8988T (cell line): Measurements from ENCODE around the gene XAB2.
"Not testable (repeated sequence)": the region's sequence is repeated elsewhere in the genome, so short reads cannot be mapped to it uniquely, and the experiment has no call there.

ENCODE experiments used
- DNase-seq: peaks from one replicate; pipeline ENCODE4 v3.0.0; 2011

XAB2 gene

DNA sequence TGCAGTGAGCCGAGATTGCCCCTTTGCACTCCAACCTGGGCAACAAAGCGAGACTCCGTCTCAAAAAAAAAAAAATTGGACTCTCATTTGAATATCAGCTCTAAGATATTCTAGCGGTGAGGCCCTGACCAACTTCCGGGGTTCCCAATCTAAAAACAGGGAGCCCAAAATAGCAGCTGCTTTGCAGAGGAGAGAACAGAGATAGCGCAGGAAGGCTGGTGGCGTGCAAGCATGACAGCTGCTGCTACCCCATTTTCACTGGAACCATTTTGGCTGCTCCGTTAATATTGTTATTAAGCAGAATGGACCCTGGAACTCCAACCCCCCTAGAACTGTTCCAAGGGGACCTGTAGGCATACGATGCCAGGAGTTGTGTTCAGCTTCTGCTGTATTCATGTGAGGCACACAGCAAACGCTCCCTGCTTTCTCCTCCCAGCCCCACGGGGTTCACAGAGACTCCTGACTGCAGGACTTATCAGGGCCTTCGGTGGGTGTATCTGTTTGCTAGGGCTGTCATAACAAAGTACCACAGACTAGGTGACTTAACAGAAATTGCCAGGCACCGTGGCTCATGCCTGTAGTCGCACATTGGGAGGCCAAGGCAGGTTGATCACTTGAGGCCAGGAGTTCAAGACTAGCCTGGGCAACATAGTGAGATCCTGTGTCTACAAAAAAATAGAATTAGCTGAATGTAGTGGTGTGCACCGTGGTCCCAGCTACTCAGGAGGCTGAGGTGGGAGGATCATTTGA lies 19.1 kb upstream of the XAB2 start:
- DNase-seq, result no peak

DNA sequence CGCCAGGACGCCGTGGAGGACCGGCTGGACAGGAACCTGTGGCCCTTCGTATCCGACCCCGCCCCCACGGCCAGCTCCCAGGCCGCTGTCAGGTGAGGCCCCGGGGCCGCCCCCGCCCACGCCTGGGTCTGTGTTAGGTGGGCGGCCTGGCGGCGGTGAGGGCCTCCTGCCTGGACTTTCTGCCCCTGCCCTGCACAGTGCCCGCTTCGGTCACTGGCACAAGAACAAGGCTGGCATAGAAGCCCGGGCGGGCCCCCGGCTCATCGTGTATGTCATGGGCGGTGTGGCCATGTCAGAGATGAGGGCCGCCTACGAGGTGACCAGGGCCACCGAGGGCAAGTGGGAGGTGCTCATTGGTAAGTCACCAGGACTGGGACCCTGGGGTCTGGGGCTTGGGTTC lies 17.8 kb upstream of the XAB2 start:
- no peak for DNase-seq

DNA sequence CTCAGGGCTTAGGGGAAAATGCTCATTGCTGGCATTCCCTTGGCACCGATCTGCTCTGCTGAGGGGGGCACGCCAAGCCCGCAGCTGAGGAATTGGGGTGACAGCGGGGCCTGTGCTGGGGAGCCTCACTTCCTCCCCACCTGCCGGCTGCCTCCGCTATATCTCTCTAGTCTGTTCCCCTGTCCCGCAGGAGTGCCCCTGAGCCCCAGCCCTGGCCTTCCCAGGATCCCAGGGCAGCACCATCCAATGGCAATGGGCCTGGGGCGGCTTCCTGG lies 17.0 kb upstream of the XAB2 start:
- DNase-seq, result no peak

DNA sequence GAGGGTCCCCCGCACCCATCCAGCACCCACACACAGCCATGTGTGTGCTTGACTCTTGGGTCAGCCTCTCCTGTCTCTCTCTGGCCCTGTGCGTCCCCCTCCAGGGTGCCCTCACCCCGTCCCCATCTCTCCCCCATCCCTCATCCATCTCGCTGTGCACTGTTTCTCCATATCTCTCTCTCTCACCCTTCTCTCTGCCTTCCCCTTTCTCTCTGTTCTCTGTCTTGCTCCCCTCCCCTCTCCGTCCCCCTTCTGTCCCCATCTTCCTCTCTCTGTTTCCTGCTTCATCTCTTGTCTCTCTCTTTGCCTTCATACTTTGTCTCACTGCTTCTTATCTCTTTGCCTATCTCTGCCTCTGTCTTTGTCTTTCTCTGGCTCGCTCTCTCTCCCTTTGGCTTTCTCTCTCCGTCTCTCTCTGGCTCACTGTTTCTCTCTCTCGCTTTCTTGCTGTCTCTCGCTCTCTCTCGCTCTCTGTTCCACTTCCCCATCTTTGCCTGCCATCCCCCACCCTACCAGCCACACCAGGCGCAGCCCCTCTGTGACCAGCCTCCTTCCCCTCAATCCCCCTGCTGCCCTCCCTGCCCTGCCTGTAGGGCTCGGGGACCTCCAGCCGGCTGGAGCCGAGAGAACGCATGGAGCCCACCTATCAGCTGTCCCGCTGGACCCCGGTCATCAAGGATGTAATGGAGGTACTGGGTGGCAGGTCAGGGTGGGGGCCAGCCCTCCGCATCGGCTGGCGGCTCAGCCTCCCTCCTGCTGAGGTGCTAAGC lies 16.5 kb upstream of the XAB2 start:
- DNase-seq, result no peak

DNA sequence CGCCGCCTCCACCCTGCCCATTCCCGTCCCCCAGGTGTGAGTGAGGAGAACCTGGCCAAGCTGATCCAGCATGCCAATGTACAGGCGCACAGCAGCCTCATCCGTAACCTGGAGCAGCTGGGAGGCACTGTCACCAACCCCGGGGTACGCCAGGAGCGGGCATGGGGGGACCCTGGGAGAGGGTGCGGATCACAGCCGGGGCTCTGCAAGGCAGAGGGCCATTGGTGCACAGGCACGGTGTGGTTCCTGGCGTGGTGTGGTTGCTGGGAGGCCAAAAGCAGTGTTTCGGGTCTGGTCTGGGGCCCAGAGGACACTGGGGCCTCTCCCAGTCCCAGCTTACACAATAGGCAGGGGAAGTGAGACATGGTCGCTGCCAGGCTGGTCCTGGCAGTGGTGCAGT lies 15.8 kb upstream of the XAB2 start:
- DNase-seq, result no peak

DNA sequence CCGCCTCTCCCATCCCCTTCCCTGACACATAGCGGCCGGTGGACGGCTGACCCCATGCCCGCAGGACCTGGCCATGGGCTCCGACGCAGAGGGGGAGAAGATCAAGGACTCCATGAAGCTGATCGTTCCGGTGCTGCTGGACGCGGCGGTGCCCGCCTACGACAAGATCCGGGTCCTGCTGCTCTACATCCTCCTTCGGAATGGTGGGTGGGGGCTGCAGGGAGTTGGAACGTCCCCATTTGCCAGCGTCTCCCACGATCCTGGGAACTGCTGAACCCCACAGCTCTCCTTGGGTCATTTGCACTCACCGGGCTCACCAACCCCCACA lies 15.2 kb upstream of the XAB2 start:
- no peak for DNase-seq

DNA sequence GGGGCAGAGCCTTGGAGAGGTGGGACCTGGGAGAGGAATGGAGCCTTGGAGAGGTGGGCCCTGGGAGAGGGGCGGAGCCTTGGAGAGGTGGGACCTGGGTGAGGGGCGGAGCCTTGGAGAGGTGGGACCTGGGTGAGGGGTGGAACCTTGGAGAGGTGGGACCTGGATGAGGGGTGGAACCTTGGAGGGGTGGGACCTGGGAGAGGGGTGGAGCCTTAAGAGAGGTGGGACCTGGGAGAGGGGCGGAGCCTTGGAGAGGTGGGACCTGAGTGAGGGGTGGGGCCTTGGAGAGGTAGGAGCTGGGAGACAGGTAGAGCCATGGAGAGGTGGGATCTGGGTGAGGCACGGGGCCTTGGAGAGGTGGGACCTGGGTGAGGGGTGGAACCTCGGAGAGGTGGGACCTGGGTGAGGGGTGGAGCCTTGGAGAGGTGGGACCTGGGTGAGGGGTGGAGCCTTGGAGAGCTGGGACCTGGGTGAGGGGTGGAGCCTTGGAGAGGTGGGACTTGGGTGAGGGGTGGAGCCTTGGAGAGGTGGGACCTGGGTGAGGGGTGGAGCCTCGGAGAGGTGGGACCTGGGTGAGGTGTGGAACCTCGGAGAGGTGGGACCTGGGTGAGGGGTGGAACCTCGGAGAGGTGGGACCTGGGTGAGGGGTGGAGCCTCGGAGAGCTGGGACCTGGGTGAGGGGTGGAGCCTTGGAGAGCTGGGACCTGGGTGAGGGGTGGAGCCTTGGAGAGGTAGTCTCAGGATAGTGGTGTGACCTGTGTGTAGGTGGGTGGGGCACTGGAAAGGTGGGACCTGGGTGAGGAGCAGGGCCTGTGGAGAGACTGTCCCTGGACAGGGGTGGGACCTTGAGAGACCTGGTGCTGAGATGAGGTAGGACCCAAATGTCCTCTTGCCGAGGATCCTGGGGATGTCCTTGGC lies 14.5 kb upstream of the XAB2 start:
- not testable (repeated sequence) for DNase-seq

DNA sequence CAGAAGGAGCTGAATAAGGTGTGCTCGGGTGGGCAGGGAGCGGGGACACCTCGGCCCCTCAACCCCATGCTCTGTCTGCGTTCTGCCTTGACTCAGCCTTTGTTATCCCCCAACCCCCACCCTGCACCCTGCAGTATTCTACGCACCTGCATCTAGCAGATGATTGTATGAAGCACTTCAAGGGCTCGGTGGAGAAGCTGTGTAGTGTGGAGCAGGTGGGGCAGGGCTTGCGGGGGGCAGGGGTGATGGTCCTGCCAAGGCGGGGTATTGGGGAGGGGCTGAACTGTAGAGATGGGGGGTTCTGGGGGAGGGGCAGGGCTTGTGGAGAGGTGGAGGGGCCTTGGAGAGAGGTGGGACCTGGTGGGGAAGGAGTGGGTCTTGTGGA lies 13.7 kb upstream of the XAB2 start:
- DNase-seq, result no peak

DNA sequence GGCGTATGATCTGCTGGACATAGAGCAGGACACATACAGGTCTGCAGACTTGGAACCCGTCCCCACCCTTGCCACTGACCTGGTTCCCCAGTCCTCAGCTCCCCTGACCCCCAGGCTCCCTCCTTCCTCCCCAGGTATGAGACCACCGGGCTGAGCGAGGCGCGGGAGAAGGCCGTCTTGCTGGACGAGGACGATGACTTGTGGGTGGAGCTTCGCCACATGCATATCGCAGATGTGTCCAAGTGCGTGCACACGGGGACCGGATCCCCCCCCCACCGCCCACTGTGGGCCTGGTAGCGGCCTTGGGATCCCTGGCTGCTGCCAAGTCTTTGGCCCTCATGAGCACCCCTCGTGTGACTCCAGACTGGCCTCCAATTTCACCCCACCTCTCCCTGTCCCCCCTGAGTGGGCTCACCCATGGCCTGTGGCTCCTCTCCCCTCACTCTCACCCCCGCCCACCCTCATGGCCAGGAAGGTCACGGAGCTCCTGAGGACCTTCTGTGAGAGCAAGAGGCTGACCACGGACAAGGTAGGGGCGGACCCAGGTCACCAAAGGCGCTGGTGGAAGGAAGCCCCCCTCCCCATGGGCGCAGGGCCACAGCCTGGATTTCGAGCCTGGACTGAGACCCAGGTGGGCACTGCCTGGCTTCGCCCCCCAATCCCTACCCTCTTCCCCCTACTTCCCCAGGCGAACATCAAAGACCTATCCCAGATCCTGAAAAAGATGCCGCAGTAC lies 13.1 kb upstream of the XAB2 start:
- DNase-seq, result no peak

DNA sequence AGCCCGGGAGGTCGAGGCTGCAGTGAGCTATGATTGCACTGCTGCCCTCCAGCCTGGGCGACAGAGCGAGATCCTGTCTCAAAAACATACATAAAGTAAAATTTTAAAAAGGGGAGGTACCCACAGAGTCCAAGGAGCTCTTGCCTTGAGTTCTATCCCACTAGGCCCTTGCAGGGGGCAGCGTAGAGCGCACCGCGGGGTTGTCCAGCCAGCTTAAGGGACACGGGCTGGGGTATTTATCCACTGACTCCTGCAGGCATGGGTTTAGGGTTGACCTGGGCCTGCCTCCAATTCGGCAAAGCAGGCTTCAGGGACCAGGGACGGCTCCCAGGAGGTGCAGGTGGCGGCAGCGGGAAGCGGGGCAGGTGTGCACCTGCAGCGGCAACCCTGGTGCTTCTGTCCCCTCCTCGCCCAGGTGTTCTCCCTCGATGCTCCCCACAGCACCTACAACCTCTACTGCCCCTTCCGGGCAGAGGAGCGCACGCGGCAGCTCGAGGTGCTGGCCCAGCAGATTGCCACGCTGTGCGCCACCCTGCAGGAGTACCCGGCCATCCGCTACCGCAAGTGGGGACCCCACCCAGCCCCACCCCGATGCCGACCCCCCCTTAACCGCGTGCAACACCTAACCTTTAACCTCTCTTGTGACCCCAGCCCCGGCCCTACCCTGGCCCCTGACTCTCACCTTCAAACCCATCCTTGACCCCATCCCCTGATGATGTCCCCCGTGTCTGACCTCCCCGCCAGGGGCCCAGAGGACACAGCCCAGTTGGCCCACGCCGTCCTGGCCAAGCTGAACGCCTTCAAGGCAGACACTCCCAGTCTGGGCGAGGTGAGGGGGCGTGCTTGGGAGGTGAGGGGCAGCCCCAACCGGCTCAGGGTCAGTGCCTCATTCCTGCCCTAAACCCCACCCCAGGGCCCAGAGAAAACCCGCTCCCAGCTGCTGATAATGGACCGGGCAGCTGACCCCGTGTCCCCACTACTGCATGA lies 12.2 kb upstream of the XAB2 start:
- DNase-seq, result no peak

DNA sequence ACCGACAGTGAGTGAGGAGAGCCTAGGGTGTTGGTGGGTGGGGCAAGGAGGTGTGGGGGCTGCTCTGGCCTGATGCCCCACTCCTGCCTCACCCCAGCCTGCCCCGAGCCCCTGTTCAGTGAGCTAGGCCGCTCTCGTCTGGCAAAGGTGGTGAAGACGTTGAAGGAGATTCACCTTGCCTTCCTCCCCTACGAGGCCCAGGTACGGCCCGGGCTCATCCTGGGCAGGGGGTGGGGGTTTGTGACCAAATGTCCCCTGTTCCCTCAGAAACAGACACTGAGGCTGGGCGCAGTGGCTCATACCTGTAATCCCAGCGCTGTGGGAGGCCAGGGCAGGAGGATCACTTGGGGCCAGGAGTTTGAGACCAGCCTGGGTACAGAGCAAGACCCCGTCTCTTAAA lies 11.5 kb upstream of the XAB2 start:
- no peak for DNase-seq

DNA sequence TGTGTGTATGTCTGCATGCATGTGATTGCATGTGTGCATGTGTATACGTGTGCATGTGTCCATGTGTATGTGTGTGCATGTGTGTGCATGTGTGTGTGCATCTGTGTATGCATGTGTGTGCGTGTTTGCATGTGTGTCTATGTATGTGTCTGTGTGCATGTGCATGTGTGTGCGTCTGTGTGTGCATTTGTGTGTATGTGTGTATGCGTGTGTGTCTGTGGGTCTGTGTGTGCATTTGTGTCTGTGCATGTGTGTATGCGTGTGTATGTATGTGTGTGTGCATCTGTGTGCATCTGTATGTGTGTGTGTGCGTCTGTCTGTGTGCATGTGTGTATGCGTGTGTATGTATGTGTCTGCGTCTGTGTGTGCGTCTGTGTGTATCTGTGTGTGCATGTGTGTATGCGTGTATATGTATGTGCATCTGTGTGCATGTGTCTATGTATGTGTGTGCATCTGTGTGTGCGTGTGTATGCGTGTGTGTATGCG lies 10.6 kb upstream of the XAB2 start:
- DNase-seq, result no peak

DNA sequence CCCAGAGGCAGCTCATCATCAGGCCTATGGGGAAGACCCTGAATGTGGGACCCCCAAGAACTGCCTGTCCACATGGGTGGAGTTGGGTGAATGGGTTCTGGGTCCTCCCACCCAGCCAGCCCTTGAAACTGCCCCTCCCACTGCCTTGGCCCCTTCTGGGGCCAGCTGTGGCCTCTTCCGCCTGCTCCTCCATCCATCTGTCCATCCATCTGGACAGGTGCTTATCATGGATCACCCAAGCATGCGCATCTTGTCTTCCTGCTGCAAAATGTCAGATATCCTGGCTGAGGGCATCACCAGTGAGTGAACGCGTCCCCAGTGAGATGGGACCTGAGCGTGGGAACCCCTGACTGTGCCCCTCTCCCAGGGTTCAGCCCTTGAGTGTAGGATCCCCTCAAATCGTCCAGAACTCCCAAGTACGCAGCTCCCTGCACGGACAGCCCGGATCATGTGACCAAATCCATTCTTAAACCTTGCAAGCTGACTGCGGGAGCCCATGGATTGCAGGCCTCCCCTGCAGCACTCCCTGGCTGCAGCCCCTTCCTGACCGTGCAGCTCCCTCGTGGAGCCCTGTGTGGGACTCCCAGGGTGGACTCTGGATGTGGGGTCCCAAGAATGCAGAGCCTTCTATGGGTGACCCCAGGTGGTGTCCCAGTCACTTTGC lies 9.6 kb upstream of the XAB2 start:
- DNase-seq, result no peak

DNA sequence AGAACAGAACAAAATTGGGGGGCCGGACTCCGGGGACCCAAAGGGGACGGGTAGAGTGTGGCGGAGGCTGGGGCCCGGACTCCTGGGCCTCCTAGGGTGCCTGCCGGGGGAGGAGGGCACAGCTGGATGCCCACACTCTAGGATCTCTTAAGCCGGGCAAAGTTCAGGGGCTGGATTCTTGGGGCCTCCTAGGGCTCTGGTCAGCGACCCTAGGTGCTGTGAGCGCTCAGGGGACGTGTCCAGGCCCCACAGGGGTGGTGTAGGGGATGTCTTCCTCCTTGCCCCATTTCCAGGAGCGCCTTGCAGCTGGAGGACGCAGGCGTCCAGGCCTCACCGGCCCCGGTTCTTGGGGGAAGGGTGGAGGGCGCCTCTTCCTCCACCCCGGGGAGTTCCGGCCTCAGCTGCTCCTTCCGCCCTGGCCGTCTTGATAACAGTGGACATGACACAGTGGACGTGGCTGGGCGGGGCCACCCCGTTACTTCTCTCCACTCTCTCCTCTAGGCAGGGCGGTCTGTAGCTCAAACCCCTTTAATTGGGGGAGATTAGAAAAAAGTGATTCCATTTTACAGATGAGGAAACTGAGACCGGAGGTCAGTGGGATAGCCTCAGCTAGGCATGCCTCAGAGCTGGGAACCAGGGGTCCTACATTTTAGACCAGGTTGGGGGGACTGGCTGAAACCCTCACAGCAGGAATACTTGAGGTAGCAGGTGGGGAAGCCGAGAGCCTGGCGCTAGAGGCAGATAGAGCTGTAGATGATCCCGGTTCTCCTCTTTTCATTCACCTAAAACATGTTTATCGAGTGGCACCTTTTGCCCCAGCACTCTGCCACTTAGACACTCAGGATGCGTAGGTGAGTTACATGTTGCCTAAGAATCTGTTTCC lies 8.3 kb upstream of the XAB2 start:
- no peak for DNase-seq

DNA sequence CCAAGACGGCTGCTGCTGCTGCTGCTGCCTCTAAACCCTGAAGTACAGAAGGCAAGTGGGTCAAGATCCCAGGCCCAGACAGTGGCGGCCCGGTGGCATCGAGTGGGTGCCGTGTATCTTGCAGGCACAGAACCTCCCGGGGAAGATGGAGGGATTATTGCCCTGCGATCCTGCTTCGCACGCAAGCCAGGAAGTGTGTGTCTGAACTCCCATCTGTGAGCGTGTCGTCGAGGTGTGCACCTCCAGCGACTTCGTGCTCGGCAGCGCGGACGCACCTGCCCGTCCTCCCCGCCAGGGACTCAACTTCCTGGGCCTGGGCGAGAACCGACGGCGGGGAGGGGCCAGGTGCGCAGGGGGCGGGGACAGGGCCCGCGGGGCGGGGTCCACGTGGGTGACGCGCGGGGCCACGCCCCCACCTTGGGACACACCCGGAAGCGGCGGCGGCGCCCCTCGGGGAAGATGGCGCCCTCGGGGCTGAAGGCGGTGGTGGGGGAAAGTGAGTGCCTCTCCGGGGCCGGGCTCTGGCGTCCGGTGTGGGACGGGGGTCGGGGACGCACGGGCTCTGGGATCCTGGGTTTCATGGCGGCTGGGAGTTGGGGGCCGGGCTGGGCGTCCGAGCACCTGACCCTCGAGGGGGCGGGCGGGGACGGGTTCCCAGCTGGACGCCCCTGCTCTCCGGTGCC lies 7.5 kb upstream of the XAB2 start, which contains the start of gene STXBP2:
Gene STXBP2 (plus strand): TSS at position 420 of the 683 bp plus-strand sequence. CDS start 40 bp downstream, at position 460.
- peak; percentile 91 for DNase-seq

DNA sequence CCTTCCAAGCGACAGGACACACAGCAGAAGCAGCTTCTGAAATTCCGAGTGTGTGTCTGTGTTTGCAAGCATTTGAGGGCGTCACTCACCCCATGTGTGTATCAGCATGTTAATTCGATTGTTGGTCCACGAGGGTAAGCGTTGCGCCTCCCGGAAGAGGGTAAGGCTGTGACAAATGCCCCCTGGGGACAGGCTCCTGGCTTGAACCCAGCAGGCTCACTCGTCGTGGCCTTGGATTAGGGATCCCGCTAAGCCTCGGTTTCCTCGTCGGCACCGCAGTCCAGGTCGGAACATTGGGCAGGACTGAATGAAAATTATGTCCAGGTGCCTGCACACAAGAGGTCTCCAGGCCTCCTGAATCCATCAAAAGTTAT lies 7.0 kb upstream of the XAB2 start:
- DNase-seq, result no peak

DNA sequence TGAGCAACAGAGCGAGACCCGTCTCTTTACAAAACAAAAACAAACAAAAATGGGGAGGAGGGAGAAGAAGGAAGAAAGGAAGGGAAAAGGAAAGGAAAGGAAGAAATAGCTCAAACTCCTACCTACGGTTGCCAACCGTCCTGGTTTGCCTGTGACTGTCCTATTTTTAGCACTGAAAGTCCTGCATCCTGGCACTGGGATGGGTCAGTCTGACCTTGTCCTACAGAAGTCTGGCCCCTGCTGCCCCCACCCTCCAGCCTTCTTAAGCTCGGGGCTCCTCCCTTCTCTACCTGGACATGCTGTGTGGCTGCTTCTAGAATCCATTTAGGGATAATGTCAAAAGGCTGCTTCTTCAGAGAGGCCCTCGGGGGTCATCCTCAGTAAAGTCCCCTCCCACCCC lies 6.3 kb upstream of the XAB2 start:
- DNase-seq, result no peak

DNA sequence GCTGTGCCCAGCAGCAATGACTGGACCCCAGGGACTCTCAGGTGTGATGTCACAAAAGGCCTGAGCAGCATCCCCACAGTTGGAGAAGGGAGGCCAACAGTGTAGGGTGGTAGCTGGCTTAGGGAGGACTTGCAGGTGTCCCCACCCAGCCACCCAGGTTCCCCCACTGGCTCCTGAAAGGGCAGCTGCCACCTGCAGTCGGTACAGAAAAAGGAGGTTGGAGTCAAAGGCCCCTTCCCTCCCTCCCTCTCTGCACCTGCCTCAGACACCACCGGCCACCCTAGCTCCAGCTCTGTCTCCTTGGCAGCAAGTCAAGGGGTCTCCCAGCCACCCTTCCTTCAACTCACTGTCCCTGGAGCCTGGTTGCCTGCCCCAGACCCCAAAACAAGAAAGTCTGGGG lies 4.4 kb upstream of the XAB2 start, which contains the start of gene PCP2:
Gene PCP2 (minus strand): TSS at position 22 of the 400 bp plus-strand sequence. CDS start 262 bp downstream, outside the sequence.
- no peak for DNase-seq
